Glutamatergic neuron (in vitro differentiated cells): Measurements from ENCODE around the gene NSUN6. TPM values are rescaled to one million over a fixed set of nuclear protein-coding genes. Genes with fewer than 3 reads are reported as not detected.
"Not testable (repeated sequence)": the region's sequence is repeated elsewhere in the genome, so short reads cannot be mapped to it uniquely, and the experiment has no call there.

Experiments used
- DNase-seq: peaks from one replicate; pipeline ENCODE4 v3.0.0; 2022
- H3K27ac Mint-ChIP-seq: one replicate; pipeline ENCODE4 v1.8.0; 2020; ENCODE audit warnings: mild to moderate bottlenecking, mixed read lengths, inconsistent platforms; ENCODE audit not compliant: unreplicated experiment
- H3K27me3 Mint-ChIP-seq: one replicate; pipeline ENCODE4 v1.8.0; 2020; ENCODE audit warnings: mild to moderate bottlenecking, moderate library complexity, mixed read lengths, inconsistent platforms; ENCODE audit not compliant: unreplicated experiment
- H3K36me3 Mint-ChIP-seq: one replicate; pipeline ENCODE4 v1.8.0; 2020; ENCODE audit warnings: mild to moderate bottlenecking, mixed read lengths, inconsistent platforms; ENCODE audit not compliant: unreplicated experiment
- H3K4me1 Mint-ChIP-seq: one replicate; pipeline ENCODE4 v1.8.0; 2020; ENCODE audit warnings: mild to moderate bottlenecking, low read depth, mixed read lengths, inconsistent platforms; ENCODE audit not compliant: unreplicated experiment
- H3K4me3 Mint-ChIP-seq: one replicate; pipeline ENCODE4 v1.8.0; 2020; ENCODE audit warnings: mild to moderate bottlenecking, mixed read lengths, inconsistent platforms; ENCODE audit not compliant: unreplicated experiment
- H3K9me3 Mint-ChIP-seq: one replicate; pipeline ENCODE4 v1.8.0; 2020; ENCODE audit warnings: mild to moderate bottlenecking, moderate library complexity, mixed read lengths, inconsistent platforms; ENCODE audit not compliant: unreplicated experiment
- total RNA-seq: library from RNA; stranded (reverse); fragmentation: NEBNext Ultra II Directional; extraction: Animal tissue kit (Norgen Biotek cat#: 25700); gene quantifications from one replicate; pipeline ENCODE4 v1.2.1, GENCODE V29; 2021; ENCODE audit not compliant: unreplicated experiment
- TF ChIP-seq, protein P1 (sequence below): fragments of 200-600 bp; sonication (generic); IDR thresholded peaks from one replicate; pipeline ENCODE4 v1.5.0; 2021; ENCODE audit not compliant: partially characterized antibody, unreplicated experiment

NSUN6 gene
- total RNA-seq, 1 donor from 2014 or later = 20.7 TPM

DNA sequence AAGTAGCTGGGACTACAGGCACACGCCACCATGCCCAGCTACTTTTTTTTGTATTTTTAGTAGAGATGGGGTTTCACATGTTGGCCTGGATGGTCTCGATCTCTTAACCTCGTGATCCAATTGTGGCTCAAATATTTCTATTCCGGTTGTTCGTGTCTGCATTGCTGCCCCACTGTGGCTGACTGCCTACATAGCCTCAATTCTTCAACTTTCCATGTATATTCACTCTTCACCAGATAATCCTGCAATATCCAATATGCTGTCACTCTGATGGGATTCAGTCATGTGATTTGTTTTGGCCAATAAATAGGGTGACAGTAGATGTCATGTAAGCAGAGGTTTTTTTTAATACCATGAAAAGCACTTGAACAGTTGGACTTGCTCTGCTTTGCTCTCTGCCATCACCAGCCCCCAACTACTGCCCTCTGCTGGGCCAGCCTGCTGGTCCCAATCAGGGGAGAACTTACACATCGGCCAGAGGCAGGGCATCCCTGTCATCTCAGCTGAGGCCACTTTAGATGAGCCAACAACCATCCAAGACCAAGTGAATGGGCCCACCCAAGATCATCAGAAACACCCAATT, 56.7 kb downstream of the NSUN6 start:
- peak; percentile 50 for DNase-seq
- TF ChIP-seq, protein P1, sequence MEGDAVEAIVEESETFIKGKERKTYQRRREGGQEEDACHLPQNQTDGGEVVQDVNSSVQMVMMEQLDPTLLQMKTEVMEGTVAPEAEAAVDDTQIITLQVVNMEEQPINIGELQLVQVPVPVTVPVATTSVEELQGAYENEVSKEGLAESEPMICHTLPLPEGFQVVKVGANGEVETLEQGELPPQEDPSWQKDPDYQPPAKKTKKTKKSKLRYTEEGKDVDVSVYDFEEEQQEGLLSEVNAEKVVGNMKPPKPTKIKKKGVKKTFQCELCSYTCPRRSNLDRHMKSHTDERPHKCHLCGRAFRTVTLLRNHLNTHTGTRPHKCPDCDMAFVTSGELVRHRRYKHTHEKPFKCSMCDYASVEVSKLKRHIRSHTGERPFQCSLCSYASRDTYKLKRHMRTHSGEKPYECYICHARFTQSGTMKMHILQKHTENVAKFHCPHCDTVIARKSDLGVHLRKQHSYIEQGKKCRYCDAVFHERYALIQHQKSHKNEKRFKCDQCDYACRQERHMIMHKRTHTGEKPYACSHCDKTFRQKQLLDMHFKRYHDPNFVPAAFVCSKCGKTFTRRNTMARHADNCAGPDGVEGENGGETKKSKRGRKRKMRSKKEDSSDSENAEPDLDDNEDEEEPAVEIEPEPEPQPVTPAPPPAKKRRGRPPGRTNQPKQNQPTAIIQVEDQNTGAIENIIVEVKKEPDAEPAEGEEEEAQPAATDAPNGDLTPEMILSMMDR = peak; percentile 15
- Mint-ChIP-seq H3K27ac (no peak overlapping the region), H3K36me3 (peaks cover 7% of the 10 kb centered on the region), H3K9me3 (no peaks in the 10 kb centered on the region), H3K4me1 (no peaks in the 10 kb centered on the region), H3K27me3 (peaks cover 1% of the 10 kb centered on the region), H3K4me3 (no peak overlapping the region)

DNA sequence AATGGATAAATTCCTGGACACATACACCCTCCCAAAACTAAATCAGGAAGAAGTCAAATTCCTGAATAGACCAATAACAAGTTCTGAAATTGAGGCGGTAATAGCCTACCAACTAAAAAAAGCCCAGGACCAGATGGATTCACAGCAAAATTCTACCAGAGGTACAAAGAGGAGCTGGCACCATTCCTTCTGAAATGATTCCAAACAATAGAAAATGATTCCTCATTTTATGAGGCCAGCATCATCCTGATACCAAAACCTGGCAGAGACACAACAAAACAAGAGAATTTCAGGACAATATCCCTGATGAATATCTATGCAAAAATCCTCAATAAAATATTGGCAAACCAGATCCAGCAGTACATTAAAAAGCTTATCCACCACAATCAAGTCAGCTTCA, 60.2 kb downstream of the NSUN6 start:
- not testable (repeated sequence) for H3K27me3 Mint-ChIP-seq, H3K27ac Mint-ChIP-seq, H3K36me3 Mint-ChIP-seq, DNase-seq, H3K9me3 Mint-ChIP-seq, H3K4me1 Mint-ChIP-seq, H3K4me3 Mint-ChIP-seq

DNA sequence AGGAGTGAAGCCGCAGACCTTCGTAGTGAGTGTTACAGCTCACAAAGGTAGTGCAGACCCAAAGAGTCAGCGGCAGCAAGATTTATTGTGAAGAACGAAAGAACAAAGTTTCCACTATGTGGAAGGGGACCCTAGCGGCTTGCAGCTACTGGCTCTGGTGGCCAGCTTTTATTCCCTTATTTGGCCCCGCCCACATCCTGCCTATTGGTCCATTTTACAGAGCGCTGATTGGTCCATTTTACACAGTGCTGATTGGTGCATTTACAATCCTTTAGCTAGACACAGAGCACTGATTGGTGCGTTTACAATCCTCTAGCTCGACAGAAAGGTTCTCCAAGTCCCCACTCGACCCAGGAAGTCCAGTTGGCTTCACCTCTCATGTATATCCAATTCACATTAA, 64.8 kb downstream of the NSUN6 start:
- DNase-seq, H3K27me3 Mint-ChIP-seq, H3K4me1 Mint-ChIP-seq, H3K4me3 Mint-ChIP-seq, H3K9me3 Mint-ChIP-seq, H3K27ac Mint-ChIP-seq: not testable (repeated sequence)
- H3K36me3 Mint-ChIP-seq = peaks cover 11% of the 10 kb centered on the region

DNA sequence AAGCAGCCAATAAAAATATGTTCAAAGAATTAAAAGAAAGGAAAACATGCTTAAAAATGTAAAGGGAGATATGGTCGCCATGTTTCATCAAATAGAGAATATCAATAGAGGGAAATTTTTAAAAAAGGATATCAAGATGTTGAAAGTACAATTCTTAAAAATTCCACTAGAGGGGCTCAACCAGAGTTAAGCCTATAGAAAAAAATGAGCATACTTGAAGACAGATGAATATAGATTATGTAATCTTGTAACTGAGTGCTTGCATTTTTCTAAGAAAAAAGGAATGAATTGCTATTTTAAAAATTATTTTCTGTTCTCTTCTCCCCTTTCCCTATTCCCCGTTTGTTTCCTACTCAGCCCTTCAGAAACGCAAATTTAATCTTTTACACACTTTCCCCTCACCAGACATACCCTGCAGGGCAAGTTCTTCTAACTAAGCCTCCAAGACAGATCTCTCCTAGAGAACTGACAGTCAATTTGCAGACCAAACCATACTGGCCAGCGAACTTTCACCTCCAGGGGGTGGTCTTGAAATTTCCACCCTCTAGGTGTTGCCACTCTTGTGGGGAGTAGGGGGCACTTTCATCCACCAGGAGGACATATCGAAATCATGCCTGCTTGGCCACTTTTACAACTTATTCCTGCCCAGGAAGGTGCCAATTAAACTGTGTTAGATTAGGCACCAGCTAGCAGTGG, 67.7 kb downstream of the NSUN6 start:
- Mint-ChIP-seq H3K4me1 (no peaks in the 10 kb centered on the region), H3K27me3 (no peaks in the 10 kb centered on the region), H3K4me3 (no peak overlapping the region), H3K36me3 (peaks cover 14% of the 10 kb centered on the region), H3K27ac (no peak overlapping the region), H3K9me3 (no peaks in the 10 kb centered on the region)
- TF ChIP-seq, protein P1 = peak; percentile 48
- DNase-seq = no peak

DNA sequence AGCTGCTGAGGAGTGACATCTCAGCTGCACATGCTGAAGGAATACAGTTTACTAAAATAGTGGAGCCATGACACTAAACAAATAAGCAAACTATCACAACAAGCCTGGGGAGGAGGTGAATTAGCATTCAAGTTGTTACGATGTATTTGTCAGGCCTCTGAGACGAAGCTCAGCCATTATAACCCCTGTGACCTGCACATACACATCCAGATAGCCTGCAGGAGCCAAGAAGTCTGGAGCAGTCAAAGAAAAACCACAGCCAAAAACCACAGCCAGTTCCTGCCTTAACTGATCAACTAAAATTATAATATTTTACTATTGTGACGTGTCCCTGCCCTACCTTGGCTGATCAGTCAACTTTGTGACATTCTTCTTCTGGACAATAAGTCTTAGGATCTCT, 68.6 kb downstream of the NSUN6 start:
- H3K27ac Mint-ChIP-seq = no peak overlapping the region
- DNase-seq = no peak
- no peak overlapping the region for H3K4me3 Mint-ChIP-seq
- H3K9me3 Mint-ChIP-seq = no peaks in the 10 kb centered on the region
- H3K36me3 Mint-ChIP-seq = peaks cover 20% of the 10 kb centered on the region
- H3K4me1 Mint-ChIP-seq = no peaks in the 10 kb centered on the region
- H3K27me3 Mint-ChIP-seq = no peaks in the 10 kb centered on the region
- TF ChIP-seq, protein P1 = no peak

DNA sequence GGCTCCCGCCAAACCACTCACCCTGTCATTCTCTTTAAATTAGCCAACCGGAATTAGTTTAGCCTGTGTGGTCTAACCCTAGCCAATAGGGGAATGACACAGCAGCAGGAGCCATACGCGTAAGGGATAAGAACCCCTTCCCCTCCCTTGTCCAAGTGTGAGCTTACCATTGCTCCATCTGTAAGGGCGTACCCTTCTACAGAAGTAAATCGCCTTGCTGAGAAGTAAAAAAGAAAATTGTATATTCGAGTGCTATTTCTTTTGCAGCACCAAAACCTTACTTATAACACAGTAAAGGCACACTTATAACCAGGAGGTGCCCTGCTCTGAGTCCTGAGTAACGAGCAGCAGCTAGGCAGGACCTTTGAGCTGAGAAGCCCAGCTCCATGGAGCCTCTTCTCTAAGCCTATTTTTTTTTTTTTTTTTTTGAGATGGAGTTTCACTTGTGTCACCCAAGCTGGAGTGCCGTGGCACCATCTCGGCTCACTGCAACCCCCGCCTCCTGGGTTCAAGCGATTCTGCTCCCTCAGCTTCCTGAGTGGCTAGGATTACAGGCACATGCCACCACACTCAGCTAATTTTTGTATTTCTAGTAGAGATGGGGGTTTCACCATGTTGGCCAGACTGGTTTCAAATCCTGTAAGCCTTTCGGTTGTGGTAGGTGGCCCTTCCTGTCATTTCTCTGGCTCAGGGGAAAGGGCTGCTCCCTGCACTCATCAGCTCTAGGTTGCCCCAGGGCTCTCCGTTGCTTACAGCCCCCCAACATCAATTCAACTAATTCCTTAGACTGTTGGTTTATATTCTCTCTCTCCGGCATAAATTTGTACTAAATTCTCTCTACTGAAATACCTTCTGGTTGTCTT, 73.3 kb downstream of the NSUN6 start:
- TF ChIP-seq, protein P1 = no peak
- H3K4me3 Mint-ChIP-seq = no peak overlapping the region

More for the DNA sequence above, 73.3 kb downstream of the NSUN6 start:
- Mint-ChIP-seq H3K27ac (no peak overlapping the region), H3K36me3 (peaks cover 40% of the 10 kb centered on the region), H3K9me3 (no peaks in the 10 kb centered on the region), H3K27me3 (peaks cover 2% of the 10 kb centered on the region), H3K4me1 (no peaks in the 10 kb centered on the region)
- DNase-seq = no peak
